ENCODE results near the gene MAPK8IP3. TPM values are rescaled to one million over a fixed set of nuclear protein-coding genes. Genes with fewer than 3 reads are reported as not detected.

Gene MAPK8IP3
- total RNA-seq, 1 donor from 2014 or later: 32.6 TPM

- no peaks in the 10 kb centered on the region for H3K27me3 ChIP-seq (ENCODE audit: control insufficient read depth, insufficient read depth, low read length)
- H3K36me3 ChIP-seq (ENCODE audit: control insufficient read depth, insufficient read depth, low read length): peaks cover 4% of the 10 kb centered on the region
- no peak for DNase-seq (ENCODE audit: low read depth)
- TF ChIP-seq CTCF (IDR thresholded peaks at IDR 0.05; ENCODE audit: insufficient read depth, low read length, poor library complexity, severe bottlenecking): no peak
- no peak overlapping the region for H3K4me3 ChIP-seq (ENCODE audit: low read depth, low read length)
Measured at GRCh38 chr16:1680361-1680760, 25.6 kb upstream of the MAPK8IP3 start.

GRCh38 chr16:1681032-1681431, 25.0 kb upstream of the MAPK8IP3 start:
- no peak for DNase-seq (ENCODE audit: low read depth)
- no peak for TF ChIP-seq CTCF (IDR thresholded peaks at IDR 0.05; ENCODE audit: insufficient read depth, low read length, poor library complexity, severe bottlenecking)
- Histone ChIP-seq H3K36me3 (ENCODE audit: control insufficient read depth, insufficient read depth, low read length) (peaks cover 3% of the 10 kb centered on the region), H3K27me3 (ENCODE audit: control insufficient read depth, insufficient read depth, low read length) (no peaks in the 10 kb centered on the region), H3K4me3 (ENCODE audit: low read depth, low read length) (no peak overlapping the region)

GRCh38 chr16:1687427-1688316, 18.3 kb upstream of the MAPK8IP3 start:
- Histone ChIP-seq H3K4me3 (ENCODE audit: low read depth, low read length) (no peak overlapping the region), H3K27me3 (ENCODE audit: control insufficient read depth, insufficient read depth, low read length) (no peaks in the 10 kb centered on the region), H3K36me3 (ENCODE audit: control insufficient read depth, insufficient read depth, low read length) (peaks cover 12% of the 10 kb centered on the region)
- TF ChIP-seq CTCF (IDR thresholded peaks at IDR 0.05; ENCODE audit: insufficient read depth, low read length, poor library complexity, severe bottlenecking): no peak
- no peak for DNase-seq (ENCODE audit: low read depth)

- no peaks in the 10 kb centered on the region for H3K27me3 ChIP-seq (ENCODE audit: control insufficient read depth, insufficient read depth, low read length)
- TF ChIP-seq CTCF (IDR thresholded peaks at IDR 0.05; ENCODE audit: insufficient read depth, low read length, poor library complexity, severe bottlenecking): no peak
- H3K36me3 ChIP-seq (ENCODE audit: control insufficient read depth, insufficient read depth, low read length): peaks cover 13% of the 10 kb centered on the region
- no peak overlapping the region for H3K4me3 ChIP-seq (ENCODE audit: low read depth, low read length)
- DNase-seq (ENCODE audit: low read depth): peak; percentile 96
Measured at GRCh38 chr16:1688807-1689560, 17.0 kb upstream of the MAPK8IP3 start.

GRCh38 chr16:1689853-1690252, 16.1 kb upstream of the MAPK8IP3 start:
- Histone ChIP-seq H3K36me3 (ENCODE audit: control insufficient read depth, insufficient read depth, low read length) (peaks cover 13% of the 10 kb centered on the region), H3K27me3 (ENCODE audit: control insufficient read depth, insufficient read depth, low read length) (no peaks in the 10 kb centered on the region), H3K4me3 (ENCODE audit: low read depth, low read length) (no peak overlapping the region)
- DNase-seq (ENCODE audit: low read depth): no peak
- no peak for TF ChIP-seq CTCF (IDR thresholded peaks at IDR 0.05; ENCODE audit: insufficient read depth, low read length, poor library complexity, severe bottlenecking)
